Caki2 (cell line): ENCODE measurements around the gene DGCR2. TPM values are rescaled to one million over a fixed set of nuclear protein-coding genes. Genes with fewer than 3 reads are reported as not detected.

Experiments used
- DNase-seq: peaks from one replicate; pipeline ENCODE4 v3.0.0-alpha.2; 2015; ENCODE audit warnings: low read depth
- in situ Hi-C: cut with HindIII; loops from 2 replicates; pipeline ENCODE4 v1.10.0; 2016; ENCODE audit warnings: low sequenced_read_pairs, low pct_unique_long_range_greater_than_20kb, mixed read lengths
- total RNA-seq: library from RNA; depleted of rRNA; stranded (reverse); fragments of >200 nt; shearing (Covaris generic); gene quantifications from 2 replicates; pipeline ENCODE4 v1.2.3, GENCODE V29; 2014; ENCODE audit warnings: low replicate concordance

DGCR2 gene
- total RNA-seq, 1 experiment from 2014 or later, result 72.3 TPM

GRCh38 chr22:19149047-19149883, 27.1 kb upstream of the DGCR2 start:
- in situ Hi-C loops, result no loop called here
- no peak for DNase-seq

GRCh38 chr22:19148417-19149046, 26.3 kb upstream of the DGCR2 start:
- DNase-seq, result no peak
- in situ Hi-C loops, result no loop called here

GRCh38 chr22:19147195-19147780, 25.1 kb upstream of the DGCR2 start:
- in situ Hi-C loops, result no loop called here
- DNase-seq, result no peak

- DNase-seq, result no peak
- in situ Hi-C loops, result no loop called here
Observed at GRCh38 chr22:19146215-19146968, 24.2 kb upstream of the DGCR2 start.

- in situ Hi-C loops, result no loop called here
- DNase-seq, result peak; percentile 6
Observed at GRCh38 chr22:19143967-19144400, 21.8 kb upstream of the DGCR2 start.

- in situ Hi-C loops, result no loop called here
- DNase-seq, result no peak
Observed at GRCh38 chr22:19143212-19143611, 21.0 kb upstream of the DGCR2 start.

GRCh38 chr22:19142394-19142793, 20.2 kb upstream of the DGCR2 start:
- in situ Hi-C loops, result no loop called here
- DNase-seq, result no peak

GRCh38 chr22:19139974-19140373, 17.8 kb upstream of the DGCR2 start:
- in situ Hi-C loops, result no loop called here

GRCh38 chr22:19139001-19139356, 16.8 kb upstream of the DGCR2 start:
- in situ Hi-C loops, result no loop called here
- DNase-seq, result no peak

More at GRCh38 chr22:19139974-19140373, 17.8 kb upstream of the DGCR2 start:
- no peak for DNase-seq

- in situ Hi-C loops, result no loop called here
- no peak for DNase-seq
Observed at GRCh38 chr22:19138217-19139000, 16.2 kb upstream of the DGCR2 start.

GRCh38 chr22:19137384-19138216, 15.4 kb upstream of the DGCR2 start:
- in situ Hi-C loops, result no loop called here
- no peak for DNase-seq

GRCh38 chr22:19136915-19137314, 14.7 kb upstream of the DGCR2 start:
- in situ Hi-C loops, result no loop called here
- no peak for DNase-seq

GRCh38 chr22:19134874-19135273, 12.7 kb upstream of the DGCR2 start:
- in situ Hi-C loops, result no loop called here
- DNase-seq, result no peak

GRCh38 chr22:19134176-19134831, 12.1 kb upstream of the DGCR2 start:
- DNase-seq, result no peak
- in situ Hi-C loops, result no loop called here

- no peak for DNase-seq
- in situ Hi-C loops, result no loop called here
Observed at GRCh38 chr22:19133561-19133960, 11.3 kb upstream of the DGCR2 start.

GRCh38 chr22:19132693-19133400, 10.6 kb upstream of the DGCR2 start:
- in situ Hi-C loops, result no loop called here
- DNase-seq, result no peak
